Transverse colon (tissue), 4 donors: ENCODE results near the gene GALNT1. TPM values are rescaled to one million over a fixed set of nuclear protein-coding genes. Genes with fewer than 3 reads are reported as not detected.

Experiments used
- DNase-seq: peaks from one replicate; pipeline ENCODE4 v3.0.0-alpha.2; 2019
- H3K27ac ChIP-seq, 4 donors: fragments of 200-600 bp; sonication (generic); 2 replicates each; pipeline ENCODE4 v1.5.1; 2016 to 2018; ENCODE audit warnings: inconsistent platforms in 4 of 4
- H3K27me3 ChIP-seq: fragments of 200-600 bp; sonication (generic); 2 replicates; pipeline ENCODE4 v1.5.1; 2017; ENCODE audit warnings: inconsistent platforms
- H3K36me3 ChIP-seq, 4 donors: fragments of 200-600 bp; sonication (generic); 2 replicates each; pipeline ENCODE4 v1.5.1; 2017 to 2019; ENCODE audit warnings: inconsistent platforms in 4 of 4
- H3K4me1 ChIP-seq, 4 donors: fragments of 200-600 bp; sonication (generic); 2 replicates each; pipeline ENCODE4 v1.5.1; 2017 to 2020; ENCODE audit warnings: inconsistent platforms in 4 of 4
- H3K4me3 ChIP-seq, 4 donors: fragments of 200-600 bp; sonication (generic); 1 replicate in 1 of 4; 2 replicates in 3 of 4; pipeline versions ENCODE4 v1.5.1 to v1.6.1; 2017 to 2019; ENCODE audit warnings: inconsistent platforms in 4 of 4
- H3K9me3 ChIP-seq, 2 donors: fragments of 200-600 bp; sonication (generic); 2 replicates each; pipeline ENCODE4 v1.5.1; 2017 to 2019; ENCODE audit warnings: inconsistent platforms in 2 of 2
- EP300 ChIP-seq: sonication (generic); formaldehyde crosslinking; IDR thresholded peaks from one replicate; pipeline ENCODE4 v1.6.1; 2017; ENCODE audit warnings: antibody characterized with exemption, low read depth
- POLR2A ChIP-seq: fragments of 450-650 bp; IDR thresholded peaks from one replicate; pipeline ENCODE4 v1.6.1; 2016; ENCODE audit warnings: antibody characterized with exemption, mild to moderate bottlenecking, moderate library complexity
- POLR2AphosphoS5 ChIP-seq, 3 donors: sonication (generic); formaldehyde crosslinking; IDR thresholded peaks; one replicate each; pipeline ENCODE4 v1.6.1; 2016; ENCODE audit warnings: antibody characterized with exemption in 3 of 3
- WGBS, 2 donors: methylation state at CpG; one replicate each; pipeline ENCODE4 v1.1.5; 2018; ENCODE audit warnings: low coverage in 1 of 2; 5-methylcytosine and 5-hydroxymethylcytosine counted together
- in situ Hi-C, 4 donors: fragments of 200-750 bp; cut with MboI; loops; one replicate each; pipeline versions ENCODE4 v1.15.0 to v1.15.1; 2017; ENCODE audit warnings: low sequenced_read_pairs in 3 of 4, low pct_ligation_motif_present in 1 of 4, low pct_unique_long_range_greater_than_20kb in 1 of 4
- intact Hi-C: fragments of 100-400 bp; cut with DNase I; formaldehyde crosslinking; loops from one replicate; pipeline ENCODE4 v1.15.1; 2023; ENCODE audit warnings: low total_unique reads
- total RNA-seq, 4 donors: library from RNA; depleted of rRNA; stranded (reverse); fragments of >200 nt; gene quantifications; one replicate each; pipeline ENCODE4 v1.1.0, GENCODE V29; 2016
- TF ChIP-seq, protein P1 (sequence below), 5 experiments: fragments of 200-600 bp in 3 of 5; fragments of 450-650 bp in 2 of 5; sonication (generic) in 3 of 5; IDR thresholded peaks; 1 replicate in 2 of 5; 2 replicates in 3 of 5; pipeline ENCODE4 v1.5.1; 2016 to 2017; ENCODE audit warnings: antibody characterized with exemption in 5 of 5, inconsistent platforms in 3 of 5, mild to moderate bottlenecking in 2 of 5, moderate library complexity in 1 of 5

Gene GALNT1
- total RNA-seq, 4 donors from 2014 or later = 21.7 to 86.8 (median 57.6) TPM

DNA sequence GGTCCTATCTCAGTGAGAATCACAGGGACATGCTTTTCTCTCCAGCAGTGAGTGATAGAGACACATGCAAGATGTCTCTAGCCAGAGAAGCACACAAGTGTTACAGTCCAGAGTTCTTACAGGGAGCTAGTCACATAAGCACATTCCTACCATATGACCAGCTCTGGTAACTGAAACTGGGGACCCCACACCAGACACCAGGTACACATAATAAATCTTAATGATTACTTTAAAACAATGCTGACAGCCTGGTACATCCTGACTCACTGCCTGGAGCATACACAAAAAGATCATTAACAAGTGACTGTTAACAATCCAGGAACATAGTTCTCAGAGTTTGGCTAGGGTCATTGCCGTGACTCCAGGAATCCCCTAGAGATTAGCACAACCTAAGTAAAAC is 53.6 kb downstream of the GALNT1 start:
- H3K9me3 ChIP-seq = no peaks in the 10 kb centered on the region
- 36% methylated on average over 1 of the region's 1 CpG; no CpG with 5 or more reads in 1 of the 2 donors for WGBS, 2 donors
- in situ Hi-C loops (no loop called here), intact Hi-C loops (no loop called here)
- TF ChIP-seq POLR2AphosphoS5 (IDR thresholded peaks at IDR 0.05) = peak in 2 of 3 donors; percentile 50 to 58
- TF ChIP-seq POLR2A = no peak
- TF ChIP-seq, protein P1, sequence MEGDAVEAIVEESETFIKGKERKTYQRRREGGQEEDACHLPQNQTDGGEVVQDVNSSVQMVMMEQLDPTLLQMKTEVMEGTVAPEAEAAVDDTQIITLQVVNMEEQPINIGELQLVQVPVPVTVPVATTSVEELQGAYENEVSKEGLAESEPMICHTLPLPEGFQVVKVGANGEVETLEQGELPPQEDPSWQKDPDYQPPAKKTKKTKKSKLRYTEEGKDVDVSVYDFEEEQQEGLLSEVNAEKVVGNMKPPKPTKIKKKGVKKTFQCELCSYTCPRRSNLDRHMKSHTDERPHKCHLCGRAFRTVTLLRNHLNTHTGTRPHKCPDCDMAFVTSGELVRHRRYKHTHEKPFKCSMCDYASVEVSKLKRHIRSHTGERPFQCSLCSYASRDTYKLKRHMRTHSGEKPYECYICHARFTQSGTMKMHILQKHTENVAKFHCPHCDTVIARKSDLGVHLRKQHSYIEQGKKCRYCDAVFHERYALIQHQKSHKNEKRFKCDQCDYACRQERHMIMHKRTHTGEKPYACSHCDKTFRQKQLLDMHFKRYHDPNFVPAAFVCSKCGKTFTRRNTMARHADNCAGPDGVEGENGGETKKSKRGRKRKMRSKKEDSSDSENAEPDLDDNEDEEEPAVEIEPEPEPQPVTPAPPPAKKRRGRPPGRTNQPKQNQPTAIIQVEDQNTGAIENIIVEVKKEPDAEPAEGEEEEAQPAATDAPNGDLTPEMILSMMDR (IDR thresholded peaks at IDR 0.05) = no peak
- peak; percentile 58 for TF ChIP-seq EP300
- H3K27me3 ChIP-seq = no peaks in the 10 kb centered on the region
- peak overlapping the region in 2 of 4 donors; percentile 8 to 23 for H3K27ac ChIP-seq
- H3K4me1 ChIP-seq = peaks cover 0 to 11% (median 1%) of the 10 kb centered on the region in 4 donors
- H3K4me3 ChIP-seq = no peak overlapping the region
- no peaks in the 10 kb centered on the region for H3K36me3 ChIP-seq
- no peak for DNase-seq

DNA sequence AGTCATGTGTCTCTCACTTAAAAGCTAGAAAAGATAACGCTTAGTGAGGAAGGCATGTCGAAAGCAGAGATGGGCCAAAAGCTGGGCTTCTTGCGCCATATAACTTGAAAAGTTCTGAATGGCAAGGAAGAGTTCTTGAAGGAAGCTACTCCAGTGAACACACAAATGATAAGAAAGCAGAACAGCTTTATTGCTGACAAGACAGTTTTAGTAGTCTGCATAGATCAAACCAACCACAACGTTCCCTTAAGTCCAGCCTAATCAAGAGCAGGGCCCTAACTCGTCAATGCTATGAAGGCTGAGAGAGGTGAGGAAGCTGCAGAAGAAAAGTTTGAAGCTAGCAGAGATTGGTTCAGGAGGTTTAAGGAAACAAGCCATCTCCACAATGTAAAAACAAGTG is 55.7 kb downstream of the GALNT1 start:
- Histone ChIP-seq H3K27me3 (no peaks in the 10 kb centered on the region), H3K9me3 (no peaks in the 10 kb centered on the region), H3K4me3 (no peak overlapping the region), H3K27ac (no peak overlapping the region), H3K36me3 (no peaks in the 10 kb centered on the region), H3K4me1 (peaks cover 0 to 11% (median 1%) of the 10 kb centered on the region in 4 donors)
- no peak for TF ChIP-seq POLR2A
- no peak for TF ChIP-seq POLR2AphosphoS5 (IDR thresholded peaks at IDR 0.05)
- TF ChIP-seq EP300 = no peak
- TF ChIP-seq, protein P1 (IDR thresholded peaks at IDR 0.05) = no peak
- DNase-seq = no peak
- in situ Hi-C loops (no loop called here), intact Hi-C loops (no loop called here)
- 95% methylated on average over 5 of the region's 5 CpGs for WGBS, 2 donors

DNA sequence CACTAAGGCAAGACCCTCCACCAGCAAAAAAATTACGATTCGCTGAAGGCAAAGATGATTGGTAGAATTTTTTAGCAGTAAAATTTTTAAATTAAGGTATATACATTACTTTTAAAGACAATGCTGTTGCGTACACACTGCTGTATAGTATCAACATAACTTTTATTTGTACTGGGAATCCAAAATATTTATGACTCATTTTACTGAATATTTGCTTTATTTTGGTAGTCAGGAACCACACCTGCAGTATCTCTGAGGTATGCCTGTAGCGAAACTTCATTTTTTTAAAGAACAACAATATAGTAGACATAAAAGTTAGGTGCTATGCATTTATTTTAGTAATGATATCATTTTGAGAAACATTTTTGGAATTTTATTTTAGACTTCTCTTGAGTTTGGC is 57.8 kb downstream of the GALNT1 start:
- H3K4me3 ChIP-seq = no peak overlapping the region
- TF ChIP-seq POLR2AphosphoS5 (IDR thresholded peaks at IDR 0.05) = no peak
- TF ChIP-seq, protein P1 (IDR thresholded peaks at IDR 0.05) = no peak
- no peak for TF ChIP-seq EP300
- no peak for TF ChIP-seq POLR2A
- WGBS, 2 donors = 97 to 100% methylated on average over 4 of the region's 4 CpGs
- H3K9me3 ChIP-seq = no peaks in the 10 kb centered on the region
- no peaks in the 10 kb centered on the region for H3K27me3 ChIP-seq
- in situ Hi-C loops (no loop called here), intact Hi-C loops (no loop called here)
- no peak overlapping the region for H3K27ac ChIP-seq
- peaks cover 0 to 4% (median 1%) of the 10 kb centered on the region in 4 donors for H3K4me1 ChIP-seq
- no peaks in the 10 kb centered on the region for H3K36me3 ChIP-seq
- DNase-seq = no peak

DNA sequence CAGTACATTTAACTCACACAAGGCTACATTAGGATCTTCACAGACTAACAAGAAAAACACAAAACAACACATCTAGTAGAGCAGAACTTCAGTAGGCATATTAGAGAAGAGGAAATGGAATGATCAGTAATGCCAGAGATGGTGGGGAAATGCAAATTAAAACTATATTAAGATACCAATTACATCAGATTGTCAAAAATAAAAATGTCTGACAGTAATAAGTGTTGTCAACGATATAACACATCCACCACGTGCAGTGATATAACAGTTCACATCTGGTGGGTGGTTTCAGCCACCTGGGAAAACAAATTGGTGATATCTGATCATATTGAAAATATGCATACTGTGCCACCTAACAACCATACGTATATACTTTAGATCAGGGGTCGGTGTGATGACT is 59.9 kb downstream of the GALNT1 start:
- H3K4me1 ChIP-seq = no peaks in the 10 kb centered on the region
- no peaks in the 10 kb centered on the region for H3K36me3 ChIP-seq
- no peak overlapping the region for H3K4me3 ChIP-seq
- intact Hi-C loops (no loop called here), in situ Hi-C loops (no loop called here)
- WGBS, 2 donors = 89% methylated on average over 4 of the region's 4 CpGs
- H3K27me3 ChIP-seq = no peaks in the 10 kb centered on the region
- no peaks in the 10 kb centered on the region for H3K9me3 ChIP-seq
- DNase-seq = no peak
- no peak overlapping the region for H3K27ac ChIP-seq
- TF ChIP-seq, protein P1 (IDR thresholded peaks at IDR 0.05) = no peak
- TF ChIP-seq POLR2A = no peak
- TF ChIP-seq EP300 = no peak
- TF ChIP-seq POLR2AphosphoS5 (IDR thresholded peaks at IDR 0.05) = no peak
